Activated CD8-positive, alpha-beta memory T cell treated with anti-CD3 and anti-CD28 coated beads, Interleukin-2, amount 50 U/mL, for 48 hours (primary cell): ENCODE measurements around the gene BLACAT1.
"Not testable (repeated sequence)": the region's sequence is repeated elsewhere in the genome, so short reads cannot be mapped to it uniquely, and the experiment has no call there.

Experiments used
- DNase-seq: peaks from one replicate; pipeline ENCODE4 v3.0.0-alpha.2; 2020

BLACAT1 gene

DNA sequence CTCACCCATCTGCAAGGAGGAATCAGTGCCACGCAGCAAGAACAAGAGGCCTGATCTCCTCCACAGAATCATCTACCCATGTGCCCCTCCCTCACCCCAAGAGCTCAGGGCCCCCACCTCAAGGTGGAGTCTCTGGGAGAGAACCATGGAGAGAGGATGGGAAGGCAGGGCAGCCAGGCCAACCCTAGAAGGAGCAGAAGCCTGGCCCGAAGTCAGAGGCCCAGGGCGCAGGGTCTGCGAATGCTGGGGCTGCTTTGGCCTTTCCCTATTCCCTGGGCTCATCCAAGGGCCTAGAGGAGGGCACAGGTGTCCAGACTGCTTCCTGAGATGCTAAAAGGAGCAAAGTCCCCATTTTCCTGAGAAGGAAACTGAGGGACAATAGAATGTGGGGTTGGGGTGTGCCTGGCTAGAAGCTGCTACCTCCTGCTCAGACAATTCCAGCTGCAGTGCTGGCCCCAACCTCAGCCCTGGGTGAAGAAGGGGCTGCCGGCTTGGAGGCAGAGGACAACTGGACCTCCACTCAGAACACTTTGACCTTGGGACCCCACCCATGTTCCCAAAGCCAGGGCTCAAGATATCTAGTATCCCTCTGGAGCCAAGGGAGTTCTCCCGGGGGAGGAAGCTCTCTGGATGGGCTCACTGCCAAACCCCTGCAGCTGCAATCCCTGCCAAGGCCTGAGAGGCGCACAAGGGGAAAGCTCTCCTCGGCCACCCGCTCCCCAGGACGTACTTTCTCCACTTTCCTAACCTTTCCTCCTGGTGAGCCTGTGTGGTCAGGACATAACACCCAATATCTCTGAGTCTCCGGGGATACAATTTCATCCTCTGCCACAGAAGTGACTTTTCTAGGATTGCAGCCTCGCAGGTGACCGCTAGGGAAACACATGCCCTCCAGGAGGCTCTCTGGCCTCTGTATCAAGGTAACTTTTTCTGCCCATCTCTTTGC is 17.4 kb downstream of the BLACAT1 start:
- DNase-seq, result no peak

DNA sequence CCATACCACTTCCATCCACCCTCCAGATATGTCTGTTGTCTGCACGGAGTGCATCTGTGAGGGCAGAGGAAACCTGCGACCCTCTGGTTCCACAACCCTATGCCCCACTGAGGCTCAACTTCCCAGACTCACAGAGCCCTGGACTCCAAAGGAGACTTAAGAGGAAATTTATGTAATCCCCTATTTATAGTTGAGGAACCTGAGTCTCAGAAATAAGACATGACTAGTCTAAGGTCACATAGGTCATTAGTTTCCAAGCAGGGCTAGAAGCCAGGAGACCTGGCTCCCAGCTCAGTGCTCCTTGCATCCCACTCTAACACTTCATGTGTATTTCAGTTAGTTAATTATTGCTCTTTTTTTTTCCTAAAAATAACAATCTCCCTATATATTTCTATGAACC is 18.3 kb downstream of the BLACAT1 start:
- no peak for DNase-seq

GRCh38 chr1:205436776-205437410 is 19.0 kb downstream of the BLACAT1 start:
- DNase-seq, result no peak

GRCh38 chr1:205435578-205436573 is 20.0 kb downstream of the BLACAT1 start:
- DNase-seq, result no peak

DNA sequence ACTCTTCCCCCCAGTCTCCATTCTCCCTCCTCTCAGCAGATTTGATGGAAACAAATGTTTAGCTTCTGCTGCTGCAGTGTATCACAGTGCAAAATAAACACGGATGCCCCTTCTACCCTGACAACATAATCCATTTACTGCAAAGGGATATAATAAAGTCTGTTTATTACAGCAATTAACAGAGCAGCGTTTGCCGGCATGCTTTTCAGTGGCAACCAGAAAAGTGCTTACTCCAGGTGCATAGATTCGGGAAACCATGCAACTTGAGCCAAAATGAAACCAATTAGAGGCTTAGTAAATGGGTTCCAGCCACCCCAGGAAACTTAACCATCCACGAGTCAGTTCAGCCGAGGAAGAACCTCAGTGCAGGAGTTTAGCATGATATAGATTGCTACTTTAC is 21.1 kb downstream of the BLACAT1 start:
- no peak for DNase-seq

DNA sequence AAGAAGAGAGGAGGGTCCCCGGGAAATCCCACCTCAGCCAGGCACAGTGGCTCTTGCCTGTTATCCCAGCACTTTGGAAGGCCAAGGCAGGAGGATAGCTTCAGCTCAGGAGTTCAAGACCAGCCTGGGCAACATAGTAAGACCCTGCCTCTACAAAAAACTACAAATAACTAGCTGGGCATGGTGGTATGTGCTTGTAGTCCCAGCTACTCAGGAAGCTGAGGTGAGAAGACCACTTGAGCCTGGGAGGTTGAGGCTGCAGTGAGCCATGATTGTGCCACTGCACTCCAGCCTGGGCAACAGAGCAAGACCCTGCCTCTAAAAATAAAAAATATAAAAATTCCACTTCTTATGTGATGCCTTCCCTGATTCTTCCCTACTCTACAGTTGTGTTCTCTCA is 23.2 kb downstream of the BLACAT1 start:
- not testable (repeated sequence) for DNase-seq

- DNase-seq, result no peak
These were observed 23.7 kb downstream of the BLACAT1 start for GRCh38 chr1:205432116-205432515.

- peak; percentile 83 for DNase-seq
These were observed 25.0 kb downstream of the BLACAT1 start for GRCh38 chr1:205430696-205431305.

DNA sequence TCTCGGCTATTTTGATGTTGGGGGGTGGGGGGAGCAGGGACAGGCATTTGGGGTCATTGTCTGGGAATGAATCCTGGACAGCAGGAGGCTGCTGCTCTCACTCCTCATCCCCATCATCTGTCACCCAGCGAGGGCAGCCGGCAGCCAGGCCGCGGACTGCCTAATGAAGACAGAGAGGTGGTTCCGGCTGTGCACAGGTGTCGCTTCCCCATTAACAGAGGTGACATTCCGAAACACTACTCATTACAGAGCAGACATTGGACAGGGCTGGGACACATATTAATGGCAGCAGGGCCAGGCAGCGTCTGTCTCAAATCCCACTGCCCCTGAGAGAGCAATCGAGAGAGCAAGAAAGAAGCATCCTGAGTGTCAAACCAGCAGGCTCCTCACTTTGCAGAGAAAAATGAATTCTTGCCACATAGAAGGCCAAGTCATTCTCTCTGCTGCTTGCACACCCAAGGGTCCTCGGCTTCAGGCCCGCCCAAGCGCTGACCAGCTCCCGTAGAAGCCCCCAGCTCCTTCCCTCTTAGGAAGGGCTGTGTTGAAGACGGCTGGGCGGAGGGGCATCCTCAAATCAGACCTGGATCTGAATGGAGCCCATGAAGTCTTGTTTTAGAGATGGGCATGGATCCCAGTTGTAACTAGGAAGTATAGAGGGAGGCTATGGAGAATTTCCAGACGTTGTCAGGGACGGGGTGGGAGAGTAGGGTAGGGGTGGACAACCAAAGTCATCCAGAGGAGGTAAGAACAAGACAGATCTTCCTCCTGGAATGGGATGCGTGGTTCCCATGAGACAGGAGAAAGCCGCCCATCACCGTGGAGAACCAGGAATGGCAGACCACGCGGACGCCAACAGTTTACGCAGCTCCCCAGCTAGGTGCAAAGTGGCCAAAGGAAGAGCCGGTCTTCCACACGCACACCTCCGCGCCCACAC is 25.8 kb downstream of the BLACAT1 start:
- no peak for DNase-seq

DNA sequence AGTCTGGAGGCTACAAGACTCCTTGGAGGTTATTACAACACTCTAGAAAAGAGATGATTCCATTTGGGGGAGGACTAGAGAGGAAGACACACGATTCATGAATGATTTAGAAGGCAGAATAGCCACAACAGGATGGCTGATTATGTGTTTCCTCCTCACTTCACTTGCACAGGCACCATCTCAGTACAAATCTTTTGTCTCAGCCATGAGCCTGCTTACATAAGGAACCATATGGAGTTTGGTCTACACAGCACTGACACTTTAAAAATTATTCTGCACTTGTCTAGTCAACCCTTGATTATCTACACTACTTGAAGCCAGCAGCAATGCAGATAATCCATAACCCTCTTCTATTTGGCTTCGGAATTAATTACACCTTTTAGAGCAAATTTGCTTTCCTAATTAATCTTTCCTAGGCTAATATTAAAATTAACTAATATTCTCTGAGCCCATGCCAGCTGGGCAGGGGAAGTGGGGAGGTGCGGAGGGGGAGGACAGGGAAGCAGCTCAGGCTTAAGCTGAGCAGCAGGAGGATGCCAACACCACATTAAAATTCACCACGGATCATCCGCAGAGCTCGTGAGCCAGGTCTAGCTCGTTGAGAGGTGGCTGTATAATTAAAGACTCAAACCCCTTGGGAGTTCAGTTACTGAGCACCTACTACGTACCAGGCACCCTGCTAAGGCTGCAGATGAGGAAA is 30.8 kb downstream of the BLACAT1 start:
- DNase-seq, result no peak

- no peak for DNase-seq
These were observed 31.9 kb downstream of the BLACAT1 start for GRCh38 chr1:205423814-205424399.

GRCh38 chr1:205422993-205423642 is 32.7 kb downstream of the BLACAT1 start:
- no peak for DNase-seq

DNA sequence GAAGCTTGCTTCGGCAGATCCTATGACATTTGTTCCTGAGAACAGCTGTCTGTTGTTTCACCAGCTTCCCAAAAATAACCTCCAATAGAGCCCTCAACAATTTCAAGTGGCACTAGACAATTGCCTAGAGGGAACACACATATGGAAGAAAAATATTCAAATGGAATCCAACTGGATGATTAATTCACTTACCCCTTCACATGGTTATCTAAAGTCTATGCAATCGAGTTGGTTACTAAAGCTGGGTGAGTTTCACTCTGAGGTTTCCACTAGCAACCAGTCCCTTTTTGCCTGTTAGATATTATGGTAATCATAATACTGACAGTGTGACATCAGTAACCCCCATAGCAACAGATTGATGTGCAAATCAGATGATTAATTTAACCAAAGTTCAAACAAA is 34.0 kb downstream of the BLACAT1 start, which contains the start of gene LEMD1:
Gene LEMD1, minus strand, starts transcription at position 259 of the 400 bp plus-strand sequence. CDS start 1,520 bp downstream, outside the sequence.
- DNase-seq, result no peak

DNA sequence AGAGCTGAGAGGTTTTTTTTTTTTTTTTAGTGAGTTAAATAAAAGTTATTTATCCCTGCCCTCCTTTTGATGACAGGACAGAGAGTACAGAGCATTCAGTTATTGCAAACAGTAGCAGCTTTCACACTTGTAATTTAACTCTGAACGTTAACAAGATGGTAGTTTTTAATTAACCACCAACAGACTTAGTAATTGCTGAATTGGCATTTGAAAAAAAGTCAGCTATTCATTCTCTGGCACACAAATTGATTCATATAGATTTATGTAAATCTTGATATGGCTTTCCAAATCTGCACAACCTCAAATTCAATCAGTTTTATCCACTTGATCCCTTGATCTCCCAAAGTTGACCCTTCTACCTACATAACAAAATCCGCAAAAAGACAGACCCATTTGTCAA is 34.9 kb downstream of the BLACAT1 start:
- DNase-seq, result no peak

DNA sequence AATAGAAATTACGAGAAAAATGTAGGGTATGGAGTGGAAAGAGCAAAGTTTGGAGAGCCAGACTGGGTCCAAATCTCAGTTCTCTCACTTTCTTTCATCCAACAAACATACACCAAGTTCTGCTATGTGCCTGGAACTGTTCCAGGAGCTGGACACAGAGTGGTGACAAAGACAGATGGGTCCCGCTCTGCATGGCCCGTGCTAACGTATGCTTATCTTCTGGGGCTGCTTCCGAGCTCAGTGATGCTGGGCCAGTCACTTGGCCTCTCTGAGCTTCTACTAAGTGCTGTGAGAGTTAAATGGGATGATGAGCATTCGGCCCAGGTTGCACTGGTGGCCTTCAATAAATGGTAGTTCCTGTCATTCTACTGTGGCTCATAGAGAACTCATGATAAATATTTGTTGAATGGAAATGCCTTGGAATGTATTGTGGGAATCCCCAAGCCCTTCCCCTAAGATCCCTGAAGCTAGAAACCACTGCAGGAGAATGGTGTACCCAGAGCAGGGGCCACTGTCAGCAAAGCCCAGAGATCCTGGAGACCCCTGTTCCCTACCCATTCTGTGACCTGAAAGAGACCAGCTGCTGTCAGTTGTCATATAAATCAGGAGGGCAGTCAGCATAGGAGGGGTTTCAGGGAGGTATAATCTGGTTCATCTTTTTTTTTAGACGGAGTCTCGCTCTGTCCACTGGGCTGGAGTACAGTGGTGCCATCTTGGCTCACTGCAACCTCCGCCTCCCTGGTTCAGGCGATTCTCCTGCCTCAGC is 37.8 kb downstream of the BLACAT1 start:
- DNase-seq, result no peak

DNA sequence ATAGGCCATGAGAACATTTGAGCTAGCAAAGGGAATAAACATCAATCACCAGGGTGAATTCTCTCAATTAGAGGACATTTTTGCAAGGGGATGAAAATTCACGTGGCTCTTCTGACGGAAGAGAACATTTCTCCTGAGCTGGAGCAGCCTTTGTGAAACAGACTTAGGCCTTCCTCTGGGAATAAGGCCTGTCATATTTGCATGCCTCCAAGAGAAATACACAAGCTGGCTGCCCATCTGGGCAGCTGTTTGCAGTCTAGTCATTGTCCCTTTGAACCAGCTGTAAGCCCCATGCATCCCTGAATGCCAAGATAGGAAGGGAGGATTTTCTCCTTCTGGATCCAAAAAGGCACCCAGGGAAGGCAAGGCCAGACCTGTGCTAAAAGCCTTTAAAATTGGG is 39.5 kb downstream of the BLACAT1 start:
- DNase-seq, result no peak

- no peak for DNase-seq
These were observed 45.1 kb downstream of the BLACAT1 start for GRCh38 chr1:205410581-205411298.

GRCh38 chr1:205407970-205408369 is 47.9 kb downstream of the BLACAT1 start:
- no peak for DNase-seq
